Measurements from ENCODE around the gene RNASEH2A.

DNA sequence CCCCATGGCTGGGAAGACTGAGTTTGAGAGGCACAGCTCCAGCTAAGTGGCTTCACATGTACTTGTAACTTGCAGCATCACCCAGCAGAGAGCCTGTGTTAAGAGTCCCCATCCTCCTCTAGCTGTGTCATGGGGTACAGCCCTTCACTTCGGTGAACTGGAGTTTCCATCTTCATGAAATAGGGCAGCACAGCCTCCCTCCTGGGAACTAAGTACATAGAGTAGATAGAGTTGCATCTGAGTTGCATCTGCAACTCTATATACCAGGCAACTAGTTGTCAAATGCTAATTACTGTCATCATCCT is 6.0 kb upstream of the RNASEH2A start:
- TF ChIP-seq RCOR1 (IDR thresholded peaks at IDR 0.05; ENCODE audit: low read depth, low read length): no peak
- TF ChIP-seq, protein P1, sequence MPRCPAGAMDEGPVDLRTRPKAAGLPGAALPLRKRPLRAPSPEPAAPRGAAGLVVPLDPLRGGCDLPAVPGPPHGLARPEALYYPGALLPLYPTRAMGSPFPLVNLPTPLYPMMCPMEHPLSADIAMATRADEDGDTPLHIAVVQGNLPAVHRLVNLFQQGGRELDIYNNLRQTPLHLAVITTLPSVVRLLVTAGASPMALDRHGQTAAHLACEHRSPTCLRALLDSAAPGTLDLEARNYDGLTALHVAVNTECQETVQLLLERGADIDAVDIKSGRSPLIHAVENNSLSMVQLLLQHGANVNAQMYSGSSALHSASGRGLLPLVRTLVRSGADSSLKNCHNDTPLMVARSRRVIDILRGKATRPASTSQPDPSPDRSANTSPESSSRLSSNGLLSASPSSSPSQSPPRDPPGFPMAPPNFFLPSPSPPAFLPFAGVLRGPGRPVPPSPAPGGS (IDR thresholded peaks at IDR 0.05): no peak
- TF ChIP-seq, protein P2, sequence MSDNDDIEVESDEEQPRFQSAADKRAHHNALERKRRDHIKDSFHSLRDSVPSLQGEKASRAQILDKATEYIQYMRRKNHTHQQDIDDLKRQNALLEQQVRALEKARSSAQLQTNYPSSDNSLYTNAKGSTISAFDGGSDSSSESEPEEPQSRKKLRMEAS (IDR thresholded peaks at IDR 0.05): no peak
- TF ChIP-seq, protein P3, sequence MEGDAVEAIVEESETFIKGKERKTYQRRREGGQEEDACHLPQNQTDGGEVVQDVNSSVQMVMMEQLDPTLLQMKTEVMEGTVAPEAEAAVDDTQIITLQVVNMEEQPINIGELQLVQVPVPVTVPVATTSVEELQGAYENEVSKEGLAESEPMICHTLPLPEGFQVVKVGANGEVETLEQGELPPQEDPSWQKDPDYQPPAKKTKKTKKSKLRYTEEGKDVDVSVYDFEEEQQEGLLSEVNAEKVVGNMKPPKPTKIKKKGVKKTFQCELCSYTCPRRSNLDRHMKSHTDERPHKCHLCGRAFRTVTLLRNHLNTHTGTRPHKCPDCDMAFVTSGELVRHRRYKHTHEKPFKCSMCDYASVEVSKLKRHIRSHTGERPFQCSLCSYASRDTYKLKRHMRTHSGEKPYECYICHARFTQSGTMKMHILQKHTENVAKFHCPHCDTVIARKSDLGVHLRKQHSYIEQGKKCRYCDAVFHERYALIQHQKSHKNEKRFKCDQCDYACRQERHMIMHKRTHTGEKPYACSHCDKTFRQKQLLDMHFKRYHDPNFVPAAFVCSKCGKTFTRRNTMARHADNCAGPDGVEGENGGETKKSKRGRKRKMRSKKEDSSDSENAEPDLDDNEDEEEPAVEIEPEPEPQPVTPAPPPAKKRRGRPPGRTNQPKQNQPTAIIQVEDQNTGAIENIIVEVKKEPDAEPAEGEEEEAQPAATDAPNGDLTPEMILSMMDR (IDR thresholded peaks at IDR 0.05): no peak
- TF ChIP-seq HOXA7 (CRISPR knock-in tag; IDR thresholded peaks at IDR 0.05): no peak
